OCI-M2 (cell line): ENCODE data around the gene GIMAP8.

ENCODE experiments used
- DNase-seq: peaks from one replicate; lab custom pipeline; 2025; ENCODE audit not compliant: unreplicated experiment; lab: John Stamatoyannopoulos, UW

GIMAP8 gene

GRCh38 chr7:150450491-150451001 lies at the start of gene GIMAP8:
GIMAP8 (plus strand) TSS chr7:150450630; CDS start chr7:150466699, 16,069 bp downstream.
- DNase-seq, result no peak

- DNase-seq, result no peak
Observed at GRCh38 chr7:150400788-150401423, 49.5 kb upstream of the GIMAP8 start.

GRCh38 chr7:150401424-150401790 lies 49.0 kb upstream of the GIMAP8 start:
- DNase-seq, result no peak

- no peak for DNase-seq
Observed at GRCh38 chr7:150401861-150402631, 48.4 kb upstream of the GIMAP8 start.

- no peak for DNase-seq
Observed at GRCh38 chr7:150402671-150403321, 47.6 kb upstream of the GIMAP8 start.

GRCh38 chr7:150403376-150404171 lies 46.9 kb upstream of the GIMAP8 start:
- no peak for DNase-seq

- peak; percentile 65 for DNase-seq
Observed at GRCh38 chr7:150404172-150404804, 46.1 kb upstream of the GIMAP8 start.

GRCh38 chr7:150404805-150405583 lies 45.4 kb upstream of the GIMAP8 start:
- peak; percentile 45 for DNase-seq

GRCh38 chr7:150405584-150406311 lies 44.7 kb upstream of the GIMAP8 start:
- no peak for DNase-seq

GRCh38 chr7:150406312-150406566 lies 44.2 kb upstream of the GIMAP8 start:
- no peak for DNase-seq

GRCh38 chr7:150406567-150407421 lies 43.6 kb upstream of the GIMAP8 start:
- no peak for DNase-seq

- DNase-seq, result no peak
Observed at GRCh38 chr7:150407588-150408392, 42.6 kb upstream of the GIMAP8 start.

GRCh38 chr7:150408393-150409299 lies 41.8 kb upstream of the GIMAP8 start:
- no peak for DNase-seq

GRCh38 chr7:150409300-150410030 lies 41.0 kb upstream of the GIMAP8 start:
- DNase-seq, result no peak

- no peak for DNase-seq
Observed at GRCh38 chr7:150410131-150410530, 40.3 kb upstream of the GIMAP8 start.
